Stimulated activated naive CD4-positive, alpha-beta T cell treated with Interleukin-2 at 50 U/mL for 16 hours (primary cell): ENCODE data around the gene VAPB.

ENCODE experiments used
- DNase-seq: peaks from one replicate; lab custom pipeline; 2025; lab: John Stamatoyannopoulos, UW

VAPB gene

DNA sequence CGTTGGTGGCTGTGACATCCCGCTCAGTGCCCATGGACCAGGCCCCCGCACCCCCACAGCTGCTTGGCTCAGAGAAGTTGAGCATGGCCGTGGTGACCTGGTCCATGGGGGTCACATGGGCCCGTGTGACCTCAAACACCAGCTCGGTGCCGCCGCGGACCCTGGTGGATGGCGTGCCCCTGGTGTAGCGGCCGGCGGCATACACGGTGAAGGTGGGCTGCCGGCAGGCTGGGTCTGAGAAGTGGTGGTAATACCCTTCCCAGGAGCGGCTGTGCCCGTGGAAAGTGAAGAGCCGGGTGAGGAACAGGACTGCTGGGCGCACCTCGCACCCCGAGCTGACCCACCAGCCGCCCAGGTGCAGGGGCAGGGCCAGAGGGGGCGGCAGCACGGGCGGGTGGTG, 72.1 kb downstream of the VAPB start:
- DNase-seq: no peak

DNA sequence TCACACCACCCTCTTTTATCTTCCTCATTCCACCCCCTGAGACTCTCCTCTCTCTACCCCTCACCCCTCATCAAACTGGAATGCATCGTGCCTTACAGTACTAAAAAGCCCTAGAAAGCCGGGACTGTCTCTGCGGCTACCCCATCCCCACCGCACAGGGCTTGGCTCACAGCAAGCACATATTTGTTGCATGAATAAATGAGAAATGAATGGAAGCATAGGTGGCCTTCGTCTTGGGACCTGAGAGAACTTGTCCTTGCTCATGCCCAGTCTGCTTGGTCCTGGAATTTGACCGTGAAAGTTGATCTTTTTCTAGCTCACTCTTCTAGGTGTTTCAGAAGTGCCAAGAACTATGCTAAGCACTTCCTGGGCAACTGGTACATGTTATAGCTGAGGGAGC, 72.9 kb downstream of the VAPB start:
- no peak for DNase-seq

DNA sequence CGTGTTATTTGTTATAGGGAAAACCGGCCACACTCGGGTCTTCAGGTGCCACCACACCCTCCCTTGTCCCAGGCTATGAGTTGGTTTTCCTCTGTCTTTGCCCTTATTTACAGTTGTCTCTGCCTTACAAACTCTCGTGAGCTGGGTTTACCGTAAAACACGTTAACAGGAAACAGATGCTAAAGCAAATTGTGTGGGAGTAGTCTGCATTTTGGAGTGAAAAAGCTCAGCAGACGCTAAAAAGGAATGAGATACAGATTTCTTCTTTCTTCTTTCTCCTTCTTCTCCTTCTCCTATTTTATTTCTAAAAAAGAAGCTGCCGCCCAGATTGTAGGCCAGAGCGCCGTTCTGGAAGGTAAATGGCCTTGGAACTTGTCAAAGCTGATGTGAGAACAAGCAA, 74.2 kb downstream of the VAPB start:
- no peak for DNase-seq

DNA sequence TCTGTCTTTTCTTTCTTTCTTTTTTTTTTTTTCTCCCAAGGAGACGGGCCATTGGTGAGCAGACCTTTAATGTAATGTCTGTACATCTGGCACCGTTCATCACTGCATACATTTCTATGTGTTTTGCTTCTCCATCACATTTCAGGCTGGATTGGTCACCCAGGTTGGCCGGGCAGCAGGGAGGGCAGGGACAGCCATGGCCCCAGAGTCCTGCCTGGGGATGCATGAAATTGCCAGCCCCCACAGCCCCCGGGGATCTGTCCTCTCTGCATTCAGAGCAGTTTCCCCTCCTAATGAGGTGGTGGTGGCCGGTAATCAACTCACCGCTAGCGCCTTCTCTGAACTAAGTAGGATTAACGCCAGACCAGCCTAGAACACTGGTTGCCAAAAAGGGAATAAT, 75.8 kb downstream of the VAPB start:
- DNase-seq: no peak

DNA sequence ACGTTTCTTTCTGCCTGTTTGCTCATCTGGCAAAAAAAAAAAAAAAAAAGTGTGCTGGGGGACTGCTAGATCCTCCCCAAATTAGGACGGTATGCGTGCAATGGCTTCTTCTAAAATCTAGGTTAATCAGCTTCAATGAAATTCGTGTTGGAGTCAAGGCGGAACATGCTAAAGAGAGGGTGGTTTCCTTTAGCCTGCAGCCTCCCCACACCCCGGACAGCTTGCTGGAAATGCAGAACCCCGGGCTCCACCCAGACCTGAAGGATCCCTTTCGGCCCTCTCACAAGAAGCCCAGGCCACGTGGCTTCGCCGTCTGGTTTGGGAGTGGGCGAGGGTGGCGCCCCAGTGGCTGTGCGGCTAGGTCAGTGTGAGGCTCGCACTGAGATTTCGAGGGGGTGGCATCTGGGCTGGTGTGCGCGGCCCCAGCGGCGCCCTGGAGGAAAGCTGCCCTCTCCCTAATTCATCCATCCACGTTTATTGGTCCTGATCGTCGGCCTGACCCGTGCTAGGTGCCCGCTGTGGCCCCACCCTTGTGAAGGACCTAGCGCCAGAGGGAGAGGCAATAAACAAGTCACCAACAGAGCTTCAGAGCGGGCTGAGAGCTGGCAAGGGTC, 77.2 kb downstream of the VAPB start:
- DNase-seq: no peak

DNA sequence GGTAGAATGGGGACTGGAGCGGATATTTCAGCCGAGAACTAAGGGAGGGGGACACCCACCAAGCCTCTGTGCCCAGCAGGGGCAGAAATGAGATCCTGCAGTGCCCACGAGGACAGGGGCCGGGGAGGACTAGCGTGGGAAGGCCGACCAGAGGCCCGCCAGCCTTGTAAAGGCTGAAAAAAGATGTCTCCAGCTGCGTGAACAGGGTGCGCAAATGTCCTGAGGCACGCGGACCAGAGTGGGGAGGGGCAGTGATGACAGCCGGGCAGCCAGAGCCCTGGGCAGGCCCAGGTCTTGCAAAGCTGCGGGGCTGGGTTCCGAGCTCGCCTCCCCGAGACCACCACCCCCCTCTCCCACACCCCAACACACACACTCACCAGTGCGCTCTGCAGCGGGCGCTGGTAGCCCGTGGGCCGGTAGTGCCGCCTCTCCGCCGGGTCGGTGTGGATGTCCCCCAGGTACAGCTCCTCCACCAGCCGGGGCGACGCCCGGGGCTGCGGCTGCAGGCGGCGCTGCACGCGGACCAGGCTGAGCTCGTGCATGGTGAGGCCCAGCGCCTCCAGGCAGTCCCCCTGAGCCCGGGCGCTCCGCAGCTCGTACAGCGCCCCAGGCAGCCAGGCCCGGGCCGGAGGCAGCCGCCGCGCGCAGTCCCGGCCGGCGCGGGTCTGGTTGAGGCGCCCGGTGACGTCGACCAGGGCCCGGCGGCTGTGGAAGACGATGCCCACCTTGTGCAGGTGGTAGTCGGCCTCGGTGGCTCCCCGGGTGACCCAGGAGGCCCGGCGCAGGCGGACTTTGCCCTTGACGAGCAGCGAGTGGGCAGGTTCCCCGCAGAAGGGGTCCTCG, 77.9 kb downstream of the VAPB start:
- no peak for DNase-seq

DNA sequence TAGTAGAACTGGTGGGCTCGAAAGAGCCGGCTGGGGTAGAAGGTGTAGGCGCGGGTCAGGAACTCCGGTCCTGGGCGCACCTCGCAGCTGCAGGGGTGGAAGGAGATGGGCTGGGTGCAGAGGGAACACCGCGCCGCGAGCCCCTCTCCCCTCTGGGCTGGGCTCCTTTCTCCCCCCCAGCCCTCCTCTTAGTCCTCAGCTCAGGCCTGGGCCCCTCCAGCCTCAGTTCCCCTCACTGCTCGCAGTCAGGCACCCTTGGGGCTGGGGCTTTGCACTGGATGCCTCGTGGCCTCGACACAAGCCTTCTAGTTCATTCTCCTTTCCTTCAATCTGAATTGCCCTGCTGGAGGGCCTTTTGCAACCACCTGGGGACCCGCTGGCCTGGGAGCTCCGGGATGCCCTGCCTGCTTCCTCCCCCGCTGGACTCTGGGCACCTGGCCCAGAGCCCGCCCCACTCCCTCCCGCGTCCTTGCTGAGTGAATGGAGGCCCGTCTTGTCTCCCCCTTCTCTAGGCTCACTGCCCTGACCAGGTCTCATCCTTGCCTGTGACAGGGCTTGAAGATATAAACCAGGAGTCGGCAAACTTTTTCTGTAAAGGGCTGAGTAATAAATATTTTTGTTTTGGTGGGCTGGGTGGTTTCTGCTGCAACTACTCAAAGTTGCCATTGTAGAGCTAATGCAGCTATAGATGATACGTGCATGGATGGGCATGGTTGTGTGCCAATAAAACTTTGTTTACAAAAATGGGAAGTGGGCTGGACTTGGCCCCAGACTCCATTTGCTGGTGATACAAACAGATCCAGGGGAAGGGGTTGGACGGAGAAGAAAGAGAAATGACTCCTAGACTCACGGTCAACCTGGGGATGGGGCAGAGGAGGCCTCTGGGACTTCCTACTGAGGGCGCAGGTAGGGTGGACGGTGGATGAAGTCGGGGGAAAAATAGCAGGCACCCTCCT, 78.8 kb downstream of the VAPB start:
- DNase-seq: no peak

DNA sequence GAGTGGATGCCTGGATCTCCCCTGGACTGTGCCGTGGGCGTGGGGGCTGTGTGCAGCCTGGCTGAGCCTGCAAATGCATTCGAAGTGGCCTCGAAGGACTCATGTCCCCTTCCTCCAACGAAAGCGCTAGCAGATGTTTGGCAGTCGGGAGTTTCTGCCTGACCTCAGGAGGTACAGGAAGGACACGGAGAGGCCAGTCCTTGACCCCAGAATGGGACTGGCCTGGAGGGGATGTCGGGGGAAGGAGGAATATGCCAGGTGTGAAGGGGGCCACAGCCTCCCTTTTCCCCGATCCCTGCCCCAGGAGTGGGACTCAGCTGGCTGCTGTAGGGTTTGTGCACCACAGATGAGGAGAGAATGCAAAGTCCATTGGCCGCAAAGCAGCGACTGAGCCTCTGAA, 80.6 kb downstream of the VAPB start:
- DNase-seq: no peak

DNA sequence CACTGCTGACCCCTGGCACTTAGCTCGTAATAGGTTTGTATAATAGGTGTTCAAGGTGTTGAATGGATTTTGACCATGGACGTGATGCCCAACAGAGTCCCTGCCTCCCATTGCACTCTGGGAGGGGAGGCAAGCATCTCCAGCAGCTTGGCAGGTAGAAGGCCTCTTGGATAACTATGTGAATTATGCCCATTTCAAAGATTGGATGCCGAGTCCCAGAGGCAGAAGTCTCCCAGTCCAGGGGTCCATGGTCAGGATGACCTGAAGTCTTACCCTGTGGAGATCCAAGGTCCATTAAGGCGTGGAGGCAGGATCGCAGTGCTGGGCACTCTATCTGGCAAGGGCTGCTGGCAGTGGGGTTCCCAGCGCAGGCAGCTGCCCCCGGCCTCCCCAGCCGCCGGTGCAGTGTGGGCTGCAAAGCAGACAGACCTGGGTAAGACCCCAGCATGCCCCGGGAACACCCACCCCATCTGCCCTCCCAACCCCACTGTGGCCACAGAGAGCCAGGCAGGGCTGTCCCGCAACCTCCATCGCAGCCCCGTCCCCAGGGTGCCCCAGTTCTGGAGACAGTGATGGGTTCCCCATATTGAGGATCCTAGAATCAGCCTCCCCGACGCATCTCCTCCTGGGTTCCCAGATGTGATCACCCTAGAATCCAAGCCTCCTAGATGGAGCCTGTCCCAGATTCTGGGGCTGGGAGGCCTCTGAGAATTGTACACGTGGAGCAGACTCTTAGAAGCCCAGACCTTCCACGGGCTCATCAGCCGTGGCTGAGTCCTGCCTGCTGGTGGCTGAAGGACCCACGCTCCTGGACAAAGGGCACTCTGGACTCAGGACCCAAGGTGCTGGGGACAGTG, 81.5 kb downstream of the VAPB start:
- no peak for DNase-seq

DNA sequence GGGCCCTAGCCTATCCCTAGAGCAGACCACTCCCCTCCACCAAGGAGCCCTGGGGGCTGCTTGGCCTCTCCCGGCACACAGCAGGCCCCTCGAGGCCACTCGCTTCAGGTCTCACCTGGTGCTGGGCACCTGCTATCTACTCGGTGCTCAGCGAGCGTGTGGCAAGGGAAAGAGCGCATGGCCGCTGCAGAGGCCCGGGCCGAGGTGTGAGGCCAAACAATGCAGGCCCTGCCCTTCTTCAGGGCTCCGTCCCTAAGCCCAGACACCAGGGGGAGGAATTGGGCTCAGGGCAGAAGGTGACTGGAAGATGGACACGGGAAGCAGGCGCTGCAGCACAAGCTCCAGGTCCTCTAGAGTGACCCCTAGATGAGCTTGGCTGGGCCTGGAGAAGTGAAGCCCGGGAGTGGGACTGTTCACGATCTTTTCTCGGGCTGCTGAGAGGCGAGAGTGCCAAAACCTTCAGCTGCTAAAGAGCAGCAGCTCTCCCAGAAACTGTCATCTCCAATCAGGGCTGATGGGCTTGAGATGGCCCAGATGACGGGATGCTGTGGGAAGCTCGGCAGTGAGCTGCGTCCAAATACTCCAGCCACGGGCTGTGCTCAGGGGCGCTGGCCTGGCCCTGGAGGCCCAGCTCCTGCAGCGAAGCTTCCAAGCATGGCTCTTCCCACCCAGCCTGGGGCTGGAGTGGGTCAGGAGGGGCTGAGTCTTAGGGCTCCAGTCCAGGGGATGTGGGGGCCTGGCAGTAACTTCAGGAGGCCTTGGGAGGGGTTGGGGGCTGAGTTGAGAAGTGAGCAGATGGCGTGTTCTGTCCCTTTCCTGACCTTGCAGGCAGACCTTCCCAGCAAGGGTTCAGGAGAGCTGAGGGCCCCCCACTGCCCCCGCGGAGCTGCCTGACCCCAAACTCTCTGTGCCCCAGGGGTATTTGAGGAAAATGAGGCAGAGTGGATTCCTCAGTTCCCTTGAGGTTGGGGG, 82.5 kb downstream of the VAPB start:
- DNase-seq: no peak

DNA sequence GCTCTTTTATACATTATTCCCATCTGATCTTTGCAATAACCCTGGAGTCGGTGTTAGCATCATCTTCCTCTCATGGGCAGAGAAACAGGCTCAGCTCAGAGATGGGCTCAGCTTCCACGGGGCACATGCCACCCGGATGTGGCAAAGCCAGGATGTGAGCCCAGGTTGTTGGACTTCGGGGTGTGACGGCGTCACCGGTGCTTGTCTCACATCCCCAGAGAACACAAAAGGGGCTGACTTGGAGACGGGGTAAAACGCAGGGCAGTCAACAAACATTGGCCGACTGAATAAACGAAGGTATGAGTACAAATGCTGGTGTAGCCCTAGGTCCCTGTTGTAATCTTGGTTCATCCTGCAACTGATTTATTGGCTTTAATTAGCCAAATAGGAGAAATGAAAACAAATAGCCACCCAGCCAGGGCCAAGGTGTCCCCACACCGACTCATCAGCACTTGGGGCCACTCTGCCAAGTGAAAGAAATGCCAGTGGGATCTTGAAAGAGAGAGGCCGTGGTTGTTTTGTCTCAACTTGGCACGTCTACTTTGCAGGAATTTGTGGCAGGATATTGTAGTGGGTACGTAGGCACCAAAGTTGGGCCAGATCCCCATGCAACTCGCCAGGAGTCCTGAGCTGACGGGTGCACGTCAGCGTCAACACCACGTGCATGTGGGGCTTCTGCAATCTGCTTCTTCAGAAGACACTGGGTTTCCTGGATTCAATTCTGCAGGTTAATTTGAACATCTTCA, 83.4 kb downstream of the VAPB start:
- no peak for DNase-seq

DNA sequence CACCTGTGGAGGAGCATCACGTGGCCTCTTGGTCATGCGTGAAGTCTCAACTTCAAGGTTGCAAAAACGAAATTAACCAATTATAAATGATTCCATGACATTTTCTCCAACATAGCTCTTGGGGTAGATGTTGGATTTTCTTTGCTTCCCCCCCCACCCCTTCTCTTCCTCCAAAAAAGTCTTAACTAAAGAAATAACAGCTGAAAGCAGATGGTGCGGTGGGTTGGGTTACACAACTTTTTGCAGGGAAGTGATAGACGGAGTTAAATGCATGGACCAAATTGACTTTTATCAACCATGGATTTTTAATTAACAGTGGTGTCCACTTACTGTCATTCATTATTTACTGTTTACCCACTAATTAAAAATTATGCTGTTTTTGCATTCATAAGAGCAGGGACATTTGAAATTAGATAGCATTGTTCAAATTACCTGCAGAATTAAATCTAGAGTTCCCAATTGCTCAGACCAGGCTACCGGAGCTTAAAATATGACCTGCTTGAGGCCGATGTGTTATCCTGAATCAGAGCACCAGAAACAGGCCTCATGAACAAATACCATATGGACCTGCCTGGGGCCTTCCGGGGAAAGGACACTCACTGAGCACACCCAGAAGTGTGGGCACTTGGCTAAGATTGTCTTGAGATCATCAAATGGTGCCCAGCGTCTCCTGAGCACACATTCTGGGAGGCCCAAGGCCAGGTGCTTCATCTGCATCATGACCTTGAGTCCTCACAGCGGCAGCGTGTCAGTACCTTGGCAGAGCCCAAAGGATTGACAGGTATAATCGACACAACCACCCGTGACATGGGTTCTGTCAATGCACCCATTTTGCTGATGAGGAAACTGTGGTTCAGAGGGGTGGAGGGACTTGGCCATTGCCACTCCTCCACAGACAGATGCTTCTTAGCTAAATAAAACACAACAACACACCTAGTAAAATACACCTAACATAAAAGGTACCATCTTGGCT, 84.7 kb downstream of the VAPB start:
- DNase-seq: no peak

DNA sequence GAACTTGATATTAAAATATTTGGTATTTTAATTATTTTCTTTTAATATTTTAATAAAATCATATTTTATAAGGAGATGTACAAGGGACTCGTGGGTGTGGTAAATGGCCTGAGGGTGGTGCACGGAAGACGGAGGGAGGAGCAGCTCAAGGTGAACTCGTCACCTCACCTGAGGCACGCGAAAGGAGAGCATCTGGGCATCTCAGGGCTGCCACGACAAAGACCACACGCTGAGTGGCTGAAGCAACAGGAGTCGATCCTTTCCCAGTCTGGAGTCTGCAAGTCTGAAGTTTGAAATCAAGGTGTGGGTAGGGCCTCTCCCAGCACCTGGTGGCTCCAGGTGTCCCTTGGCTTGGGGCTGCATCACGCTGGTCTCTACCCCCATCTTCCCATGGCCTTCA, 86.4 kb downstream of the VAPB start:
- DNase-seq: no peak

DNA sequence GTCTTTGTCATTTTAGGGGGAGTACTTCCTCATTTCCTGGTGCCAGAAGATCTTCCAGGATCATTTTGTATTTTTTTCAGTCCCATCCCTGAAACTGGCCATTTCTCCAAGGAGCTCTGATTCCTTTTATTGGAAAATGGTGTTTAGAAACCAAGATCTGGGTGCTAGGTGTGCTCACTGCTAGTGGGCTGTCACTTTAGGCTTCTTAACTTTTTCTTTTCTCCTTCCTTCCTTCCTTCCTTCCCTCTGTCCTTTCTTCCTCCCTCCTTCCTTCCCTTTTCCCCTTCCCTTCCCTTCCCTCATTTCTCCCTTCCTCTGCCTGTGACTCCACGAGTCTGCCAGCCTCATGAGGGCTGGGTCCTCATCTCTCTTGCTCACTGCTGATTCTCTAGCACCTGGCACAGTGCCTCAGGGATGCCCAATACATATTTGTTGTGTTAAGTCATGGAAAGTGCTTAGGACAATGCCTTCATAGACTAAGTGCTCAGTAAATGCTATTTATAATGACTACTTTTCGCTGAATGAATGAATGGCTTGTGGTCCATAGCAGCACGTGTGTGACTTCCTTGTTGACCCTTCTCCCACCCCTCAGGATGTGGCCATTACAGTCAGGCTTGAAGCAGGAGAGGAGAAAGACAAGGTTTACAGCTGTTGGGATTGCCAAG, 89.2 kb downstream of the VAPB start:
- DNase-seq: no peak

DNA sequence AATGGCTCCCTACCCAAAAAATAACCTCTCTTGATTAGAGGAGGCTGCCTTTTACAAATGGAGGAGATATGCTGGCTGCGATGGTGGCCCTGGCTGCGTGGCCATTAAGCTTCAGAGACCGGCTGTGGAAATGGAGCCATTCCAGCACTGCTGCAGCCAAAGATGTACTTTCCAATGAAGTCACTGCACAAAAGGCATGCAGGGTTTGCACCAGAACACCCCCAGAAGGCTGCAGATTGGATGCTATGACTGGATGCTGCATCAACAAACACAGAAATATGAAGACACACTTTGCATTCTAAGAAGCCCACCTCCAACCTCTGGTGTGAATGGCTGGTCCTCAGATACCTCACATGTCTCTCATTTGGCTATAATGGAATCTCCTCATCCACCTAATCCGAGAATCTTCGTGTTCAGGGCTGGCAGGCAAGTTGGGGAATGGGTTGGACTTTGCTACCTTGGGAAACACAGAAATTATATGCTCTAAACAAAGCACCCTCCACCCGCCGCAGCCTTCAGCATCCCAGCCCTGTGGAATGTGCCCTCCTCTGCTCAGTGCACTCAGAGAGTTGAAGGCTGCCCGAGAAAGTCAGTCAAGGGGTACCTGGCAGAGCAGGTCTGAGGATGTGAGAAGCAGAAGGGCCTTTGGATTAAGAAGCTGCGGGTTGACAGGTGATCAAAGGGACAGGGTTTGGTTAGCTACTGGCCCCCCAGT, 90.9 kb downstream of the VAPB start:
- DNase-seq: no peak

DNA sequence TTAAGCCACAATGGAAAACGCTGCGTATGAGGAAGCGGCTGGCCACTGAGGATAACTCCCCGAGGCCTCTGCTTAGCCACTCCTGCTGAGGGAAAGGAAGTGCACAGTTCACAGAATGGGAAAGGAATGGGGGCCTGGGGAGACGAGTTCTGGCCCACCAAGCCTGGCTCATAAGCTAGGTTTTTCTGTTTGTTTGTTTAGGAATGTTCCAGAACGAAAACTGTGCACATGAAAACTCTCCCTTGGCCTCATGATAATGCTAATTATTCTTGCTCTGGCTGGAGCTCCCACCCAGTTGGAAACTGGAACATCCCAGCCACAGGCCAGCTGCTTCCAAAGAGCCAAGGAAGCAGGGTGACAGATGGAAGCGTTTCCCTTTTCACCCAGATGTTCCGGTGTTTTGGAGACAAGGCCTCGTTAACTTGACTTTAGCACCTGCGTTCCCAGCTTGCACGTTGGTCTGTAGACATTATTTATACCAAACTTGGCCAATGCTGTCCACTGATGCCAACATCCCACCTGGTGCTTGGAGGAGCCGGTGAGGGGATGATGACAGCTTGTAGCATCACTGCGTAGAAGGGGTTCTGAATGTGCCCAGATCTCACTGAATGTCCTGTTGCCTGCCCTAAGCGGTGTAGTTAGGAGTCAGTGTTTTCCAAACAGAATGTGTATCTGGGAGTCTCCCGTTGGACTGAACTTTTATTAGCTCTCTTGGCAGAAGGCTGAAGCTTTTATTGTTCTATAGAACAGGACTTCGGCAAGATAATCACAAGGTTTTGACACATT, 91.7 kb downstream of the VAPB start:
- no peak for DNase-seq
